Upper lobe of left lung (tissue), 4 donors: Measurements from ENCODE around the gene ADGRE2.

ENCODE experiments used
- CTCF ChIP-seq, 6 experiments: fragments of 450-650 bp in 4 of 6; fragments of 200-600 bp in 2 of 6; sonication (generic) in 2 of 6; IDR thresholded peaks; one replicate each; pipeline ENCODE4 v1.5.1; 2016 to 2019; ENCODE audit warnings: antibody characterized with exemption in 6 of 6
- EP300 ChIP-seq, 4 donors: sonication (generic); formaldehyde crosslinking; IDR thresholded peaks; one replicate each; pipeline ENCODE4 v1.5.1; 2017; ENCODE audit warnings: antibody characterized with exemption in 4 of 4, control low read depth in 2 of 4
- POLR2A ChIP-seq, 4 donors: fragments of 450-650 bp; IDR thresholded peaks; one replicate each; pipeline ENCODE4 v1.5.1; 2016 to 2017; ENCODE audit warnings: antibody characterized with exemption in 4 of 4, mild to moderate bottlenecking in 2 of 4
- POLR2AphosphoS5 ChIP-seq, 2 donors: sonication (generic); formaldehyde crosslinking; IDR thresholded peaks; one replicate each; pipeline ENCODE4 v1.5.1; 2017; ENCODE audit warnings: antibody characterized with exemption in 2 of 2

- no peak for TF ChIP-seq CTCF (IDR thresholded peaks at IDR 0.05)
- TF ChIP-seq EP300 (IDR thresholded peaks at IDR 0.05): no peak
- no peak for TF ChIP-seq POLR2A (IDR thresholded peaks at IDR 0.05)
- TF ChIP-seq POLR2AphosphoS5 (IDR thresholded peaks at IDR 0.05): no peak
Measured at GRCh38 chr19:14761607-14762006, 16.8 kb downstream of the ADGRE2 start.
